ENCODE measurements around the gene PAPSS1.

Gene PAPSS1

GRCh38 chr4:107719922-107720722 is at the start of gene PAPSS1:
Gene PAPSS1, minus strand, starts transcription at chr4:107720234. Its CDS starts 55 bp downstream, at chr4:107720179.
- H3K4me1 ChIP-seq (ENCODE audit: control insufficient read depth, insufficient read depth, low read length) = peaks cover 7% of the 10 kb centered on the region
- H3K36me3 ChIP-seq (ENCODE audit: control insufficient read depth, insufficient read depth, low read length) = no peaks in the 10 kb centered on the region
- peak within 1 kb of the TSS; percentile 76 for H3K9ac ChIP-seq (ENCODE audit: low read length)
- H3K4me3 ChIP-seq (ENCODE audit: low read length) = peak within 1 kb of the TSS; percentile 83
- no peaks in the 10 kb centered on the region for H3K27me3 ChIP-seq (ENCODE audit: control insufficient read depth, insufficient read depth, low read length)
- H3K27ac ChIP-seq (ENCODE audit: low read depth, low read length) = peak within 1 kb of the TSS; percentile 89

DNA sequence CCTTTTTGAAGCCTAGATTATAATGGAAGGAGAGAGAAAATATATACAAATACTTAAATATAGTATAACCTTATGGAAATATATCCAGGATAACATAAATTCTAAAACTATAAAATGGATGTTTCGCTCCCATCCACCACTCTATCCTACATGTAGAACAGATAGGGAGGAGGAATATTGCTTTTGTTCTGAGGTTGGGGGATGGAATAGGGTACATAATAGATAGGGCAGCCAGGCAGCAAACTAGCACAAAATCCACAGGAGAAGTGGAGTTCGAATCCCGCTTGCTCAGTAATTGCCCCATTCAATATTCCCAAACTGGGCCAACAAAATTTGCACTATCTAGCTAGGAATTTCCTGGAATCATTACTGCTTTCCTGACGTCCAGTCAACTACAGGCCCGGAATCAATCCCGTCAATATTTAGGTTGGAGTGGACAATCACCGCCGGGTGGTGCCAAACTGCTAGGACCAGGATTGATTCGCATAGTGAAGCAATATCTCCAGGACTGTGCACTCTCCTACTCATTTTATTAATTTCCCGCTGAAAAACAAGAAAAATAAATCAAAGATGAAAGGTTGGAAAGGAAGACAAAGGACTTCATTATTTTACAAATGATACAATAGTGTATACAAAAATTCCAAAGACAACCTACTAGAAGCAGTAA is 40.4 kb upstream of the PAPSS1 start:
- no peak overlapping the region for H3K9ac ChIP-seq (ENCODE audit: low read length)
- no peak overlapping the region for H3K27ac ChIP-seq (ENCODE audit: low read depth, low read length)
- H3K36me3 ChIP-seq (ENCODE audit: control insufficient read depth, insufficient read depth, low read length) = peaks cover 2% of the 10 kb centered on the region
- H3K4me1 ChIP-seq (ENCODE audit: control insufficient read depth, insufficient read depth, low read length) = no peaks in the 10 kb centered on the region
- no peak overlapping the region for H3K4me3 ChIP-seq (ENCODE audit: low read length)
- no peaks in the 10 kb centered on the region for H3K27me3 ChIP-seq (ENCODE audit: control insufficient read depth, insufficient read depth, low read length)

DNA sequence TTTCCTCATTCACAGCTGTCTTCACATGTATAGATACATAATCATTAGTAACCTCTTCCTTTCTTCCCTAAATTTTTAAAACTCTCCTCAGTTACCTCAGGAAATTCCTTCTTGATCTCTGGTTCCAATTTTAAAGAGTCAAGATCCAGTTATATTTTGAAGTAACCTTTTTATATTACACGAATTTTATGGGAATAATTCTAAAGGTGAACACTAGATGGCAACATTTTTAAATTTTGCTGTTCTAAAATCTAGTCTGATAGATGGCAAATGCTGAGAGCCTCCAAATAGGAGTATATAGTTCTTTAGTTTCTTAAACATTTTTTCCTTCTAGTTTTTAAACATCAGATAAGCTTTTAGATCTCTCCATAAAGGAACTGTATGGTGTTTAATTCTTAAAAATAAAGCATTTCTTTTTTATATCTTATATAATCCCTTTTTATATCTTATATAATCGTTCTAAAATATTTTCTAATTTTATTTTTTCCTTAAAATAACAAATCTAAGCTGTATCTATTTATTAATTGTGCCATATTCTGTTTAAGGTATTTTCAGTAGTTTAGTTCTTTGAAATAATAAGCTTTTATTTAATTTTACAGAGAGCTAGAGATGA is 37.9 kb upstream of the PAPSS1 start:
- Histone ChIP-seq H3K27ac (ENCODE audit: low read depth, low read length) (no peak overlapping the region), H3K4me1 (ENCODE audit: control insufficient read depth, insufficient read depth, low read length) (no peaks in the 10 kb centered on the region), H3K36me3 (ENCODE audit: control insufficient read depth, insufficient read depth, low read length) (peaks cover 2% of the 10 kb centered on the region), H3K4me3 (ENCODE audit: low read length) (no peak overlapping the region), H3K27me3 (ENCODE audit: control insufficient read depth, insufficient read depth, low read length) (no peaks in the 10 kb centered on the region), H3K9ac (ENCODE audit: low read length) (no peak overlapping the region)

DNA sequence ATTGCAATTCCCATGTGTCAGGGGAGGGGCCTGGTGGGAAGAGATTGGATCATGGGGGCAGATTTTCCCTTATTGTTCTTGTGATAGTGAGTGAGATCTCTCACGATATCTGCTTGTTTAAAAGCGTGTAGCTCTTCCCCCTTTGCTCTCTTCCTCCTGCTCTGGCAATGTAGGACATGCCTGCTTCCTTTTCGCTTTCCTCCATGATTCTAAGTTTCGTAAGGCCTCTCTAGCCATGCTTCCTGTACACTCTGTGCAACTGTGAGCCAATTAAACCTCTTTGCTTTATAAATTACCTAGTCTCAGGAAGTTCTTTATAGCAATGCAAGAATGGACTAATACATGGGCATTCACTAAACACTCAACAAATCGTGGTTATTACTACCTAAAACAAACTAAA is 37.2 kb upstream of the PAPSS1 start:
- Histone ChIP-seq H3K4me3 (ENCODE audit: low read length) (no peak overlapping the region), H3K27me3 (ENCODE audit: control insufficient read depth, insufficient read depth, low read length) (no peaks in the 10 kb centered on the region), H3K4me1 (ENCODE audit: control insufficient read depth, insufficient read depth, low read length) (no peaks in the 10 kb centered on the region), H3K27ac (ENCODE audit: low read depth, low read length) (no peak overlapping the region), H3K9ac (ENCODE audit: low read length) (no peak overlapping the region), H3K36me3 (ENCODE audit: control insufficient read depth, insufficient read depth, low read length) (peaks cover 2% of the 10 kb centered on the region)

GRCh38 chr4:107755841-107756356 is 35.9 kb upstream of the PAPSS1 start:
- no peaks in the 10 kb centered on the region for H3K4me1 ChIP-seq (ENCODE audit: control insufficient read depth, insufficient read depth, low read length)
- no peak overlapping the region for H3K4me3 ChIP-seq (ENCODE audit: low read length)
- H3K27ac ChIP-seq (ENCODE audit: low read depth, low read length) = no peak overlapping the region
- no peak overlapping the region for H3K9ac ChIP-seq (ENCODE audit: low read length)
- H3K36me3 ChIP-seq (ENCODE audit: control insufficient read depth, insufficient read depth, low read length) = peaks cover 2% of the 10 kb centered on the region
- H3K27me3 ChIP-seq (ENCODE audit: control insufficient read depth, insufficient read depth, low read length) = no peaks in the 10 kb centered on the region

- Histone ChIP-seq H3K27ac (ENCODE audit: low read depth, low read length) (no peak overlapping the region), H3K36me3 (ENCODE audit: control insufficient read depth, insufficient read depth, low read length) (no peaks in the 10 kb centered on the region), H3K27me3 (ENCODE audit: control insufficient read depth, insufficient read depth, low read length) (no peaks in the 10 kb centered on the region), H3K4me1 (ENCODE audit: control insufficient read depth, insufficient read depth, low read length) (no peaks in the 10 kb centered on the region), H3K4me3 (ENCODE audit: low read length) (no peak overlapping the region), H3K9ac (ENCODE audit: low read length) (no peak overlapping the region)
Measured at GRCh38 chr4:107751670-107752069, 31.6 kb upstream of the PAPSS1 start.

GRCh38 chr4:107747748-107748486 is 27.9 kb upstream of the PAPSS1 start:
- H3K27ac ChIP-seq (ENCODE audit: low read depth, low read length) = no peak overlapping the region

GRCh38 chr4:107746161-107746560 is 26.1 kb upstream of the PAPSS1 start:
- Histone ChIP-seq H3K4me1 (ENCODE audit: control insufficient read depth, insufficient read depth, low read length) (peaks cover under 1% of the 10 kb centered on the region), H3K27ac (ENCODE audit: low read depth, low read length) (no peak overlapping the region), H3K36me3 (ENCODE audit: control insufficient read depth, insufficient read depth, low read length) (no peaks in the 10 kb centered on the region), H3K4me3 (ENCODE audit: low read length) (no peak overlapping the region), H3K27me3 (ENCODE audit: control insufficient read depth, insufficient read depth, low read length) (no peaks in the 10 kb centered on the region), H3K9ac (ENCODE audit: low read length) (no peak overlapping the region)

More at GRCh38 chr4:107747748-107748486, 27.9 kb upstream of the PAPSS1 start:
- no peak overlapping the region for H3K4me3 ChIP-seq (ENCODE audit: low read length)
- no peaks in the 10 kb centered on the region for H3K27me3 ChIP-seq (ENCODE audit: control insufficient read depth, insufficient read depth, low read length)
- no peaks in the 10 kb centered on the region for H3K4me1 ChIP-seq (ENCODE audit: control insufficient read depth, insufficient read depth, low read length)
- no peaks in the 10 kb centered on the region for H3K36me3 ChIP-seq (ENCODE audit: control insufficient read depth, insufficient read depth, low read length)
- no peak overlapping the region for H3K9ac ChIP-seq (ENCODE audit: low read length)

- no peak overlapping the region for H3K27ac ChIP-seq (ENCODE audit: low read depth, low read length)
- H3K27me3 ChIP-seq (ENCODE audit: control insufficient read depth, insufficient read depth, low read length) = no peaks in the 10 kb centered on the region
- peaks cover 6% of the 10 kb centered on the region for H3K4me1 ChIP-seq (ENCODE audit: control insufficient read depth, insufficient read depth, low read length)
- no peak overlapping the region for H3K9ac ChIP-seq (ENCODE audit: low read length)
- H3K36me3 ChIP-seq (ENCODE audit: control insufficient read depth, insufficient read depth, low read length) = no peaks in the 10 kb centered on the region
- no peak overlapping the region for H3K4me3 ChIP-seq (ENCODE audit: low read length)
Measured at GRCh38 chr4:107744532-107744931, 24.5 kb upstream of the PAPSS1 start.

GRCh38 chr4:107743532-107743931 is 23.5 kb upstream of the PAPSS1 start:
- Histone ChIP-seq H3K4me1 (ENCODE audit: control insufficient read depth, insufficient read depth, low read length) (peaks cover 6% of the 10 kb centered on the region), H3K36me3 (ENCODE audit: control insufficient read depth, insufficient read depth, low read length) (no peaks in the 10 kb centered on the region), H3K4me3 (ENCODE audit: low read length) (no peak overlapping the region), H3K9ac (ENCODE audit: low read length) (no peak overlapping the region), H3K27me3 (ENCODE audit: control insufficient read depth, insufficient read depth, low read length) (no peaks in the 10 kb centered on the region), H3K27ac (ENCODE audit: low read depth, low read length) (no peak overlapping the region)

DNA sequence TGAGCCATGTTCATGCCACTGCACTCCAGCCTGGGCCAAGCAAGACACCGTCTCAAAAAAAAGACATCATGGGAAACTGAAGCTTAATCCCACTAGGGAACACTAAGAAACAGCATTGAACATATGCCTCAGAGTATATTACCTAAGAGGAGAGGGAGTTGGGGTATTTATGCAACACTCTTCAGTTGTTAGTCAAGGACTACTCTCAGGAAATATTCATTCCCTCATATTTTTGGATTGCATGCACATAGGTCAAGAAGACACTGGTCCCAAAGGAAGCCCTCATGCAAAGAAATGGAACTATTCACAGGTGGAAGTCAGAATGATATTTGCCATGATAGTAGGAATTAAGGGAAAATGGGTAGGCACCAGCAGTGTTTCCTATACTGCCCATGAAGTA is 22.8 kb upstream of the PAPSS1 start:
- Histone ChIP-seq H3K4me1 (ENCODE audit: control insufficient read depth, insufficient read depth, low read length) (peaks cover 6% of the 10 kb centered on the region), H3K36me3 (ENCODE audit: control insufficient read depth, insufficient read depth, low read length) (no peaks in the 10 kb centered on the region), H3K4me3 (ENCODE audit: low read length) (no peak overlapping the region), H3K27me3 (ENCODE audit: control insufficient read depth, insufficient read depth, low read length) (no peaks in the 10 kb centered on the region), H3K27ac (ENCODE audit: low read depth, low read length) (no peak overlapping the region), H3K9ac (ENCODE audit: low read length) (no peak overlapping the region)

DNA sequence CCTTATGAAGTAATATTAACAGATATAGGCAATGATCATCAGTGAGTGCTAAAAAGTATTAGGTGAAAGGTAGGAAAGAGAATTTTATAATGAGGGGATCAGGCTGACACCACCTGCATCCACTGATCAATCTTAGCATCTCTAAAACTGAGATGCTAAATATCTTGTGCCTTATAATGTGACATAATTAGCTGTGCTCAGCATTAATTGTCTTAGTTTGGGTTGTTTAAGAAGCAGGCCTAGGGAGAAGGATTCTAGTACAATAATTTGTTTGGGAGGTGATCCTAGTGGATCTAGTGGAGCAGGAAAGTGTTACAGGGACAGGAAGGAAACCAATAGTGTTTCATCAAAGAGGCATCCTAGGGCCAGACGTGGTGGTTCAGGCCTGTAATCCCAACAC is 22.2 kb upstream of the PAPSS1 start:
- Histone ChIP-seq H3K4me1 (ENCODE audit: control insufficient read depth, insufficient read depth, low read length) (peaks cover 6% of the 10 kb centered on the region), H3K9ac (ENCODE audit: low read length) (no peak overlapping the region), H3K36me3 (ENCODE audit: control insufficient read depth, insufficient read depth, low read length) (no peaks in the 10 kb centered on the region), H3K27ac (ENCODE audit: low read depth, low read length) (no peak overlapping the region), H3K4me3 (ENCODE audit: low read length) (no peak overlapping the region), H3K27me3 (ENCODE audit: control insufficient read depth, insufficient read depth, low read length) (no peaks in the 10 kb centered on the region)

All from rectal smooth muscle tissue (tissue), 1 donor.